ENCODE data around the gene OLFML2B.

Gene OLFML2B

DNA sequence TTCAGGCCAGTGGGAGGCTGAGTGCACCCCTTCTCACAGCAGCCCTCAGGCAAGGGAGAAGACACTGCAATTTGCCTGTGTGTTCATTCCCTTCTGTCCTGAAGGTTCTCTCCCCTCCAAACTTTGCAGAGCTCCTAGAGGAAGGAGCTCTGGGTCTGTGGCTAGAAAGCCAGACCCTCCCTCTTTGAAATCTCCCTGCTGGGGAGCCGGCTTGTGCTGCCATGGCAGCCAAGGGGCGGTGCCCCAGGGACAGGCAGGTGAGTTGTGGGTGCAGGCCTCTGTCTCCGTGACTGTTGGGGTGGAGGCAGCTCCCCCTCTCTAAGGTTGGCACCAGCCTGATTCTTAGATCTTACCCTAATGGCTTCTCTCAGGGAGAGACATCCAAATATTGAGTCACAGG is 53.0 kb downstream of the OLFML2B start:
- no peak overlapping the region for H3K4me3 ChIP-seq (ENCODE audit: low read length)
- DNase-seq (ENCODE audit: low read depth), result no peak
- TF ChIP-seq, protein P1, sequence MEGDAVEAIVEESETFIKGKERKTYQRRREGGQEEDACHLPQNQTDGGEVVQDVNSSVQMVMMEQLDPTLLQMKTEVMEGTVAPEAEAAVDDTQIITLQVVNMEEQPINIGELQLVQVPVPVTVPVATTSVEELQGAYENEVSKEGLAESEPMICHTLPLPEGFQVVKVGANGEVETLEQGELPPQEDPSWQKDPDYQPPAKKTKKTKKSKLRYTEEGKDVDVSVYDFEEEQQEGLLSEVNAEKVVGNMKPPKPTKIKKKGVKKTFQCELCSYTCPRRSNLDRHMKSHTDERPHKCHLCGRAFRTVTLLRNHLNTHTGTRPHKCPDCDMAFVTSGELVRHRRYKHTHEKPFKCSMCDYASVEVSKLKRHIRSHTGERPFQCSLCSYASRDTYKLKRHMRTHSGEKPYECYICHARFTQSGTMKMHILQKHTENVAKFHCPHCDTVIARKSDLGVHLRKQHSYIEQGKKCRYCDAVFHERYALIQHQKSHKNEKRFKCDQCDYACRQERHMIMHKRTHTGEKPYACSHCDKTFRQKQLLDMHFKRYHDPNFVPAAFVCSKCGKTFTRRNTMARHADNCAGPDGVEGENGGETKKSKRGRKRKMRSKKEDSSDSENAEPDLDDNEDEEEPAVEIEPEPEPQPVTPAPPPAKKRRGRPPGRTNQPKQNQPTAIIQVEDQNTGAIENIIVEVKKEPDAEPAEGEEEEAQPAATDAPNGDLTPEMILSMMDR (conservative IDR thresholded peaks at IDR 0.05; ENCODE audit: low read length), result no peak

- no peak for DNase-seq (ENCODE audit: low read depth)
- TF ChIP-seq, protein P1 (conservative IDR thresholded peaks at IDR 0.05; ENCODE audit: low read length), result no peak
- no peak overlapping the region for H3K4me3 ChIP-seq (ENCODE audit: low read length)
These were observed 53.6 kb downstream of the OLFML2B start for GRCh38 chr1:161970036-161970435.

GRCh38 chr1:161966067-161966466 is 57.6 kb downstream of the OLFML2B start:
- H3K4me3 ChIP-seq (ENCODE audit: low read length), result no peak overlapping the region
- TF ChIP-seq, protein P1 (conservative IDR thresholded peaks at IDR 0.05; ENCODE audit: low read length), result no peak
- DNase-seq (ENCODE audit: low read depth), result no peak

DNA sequence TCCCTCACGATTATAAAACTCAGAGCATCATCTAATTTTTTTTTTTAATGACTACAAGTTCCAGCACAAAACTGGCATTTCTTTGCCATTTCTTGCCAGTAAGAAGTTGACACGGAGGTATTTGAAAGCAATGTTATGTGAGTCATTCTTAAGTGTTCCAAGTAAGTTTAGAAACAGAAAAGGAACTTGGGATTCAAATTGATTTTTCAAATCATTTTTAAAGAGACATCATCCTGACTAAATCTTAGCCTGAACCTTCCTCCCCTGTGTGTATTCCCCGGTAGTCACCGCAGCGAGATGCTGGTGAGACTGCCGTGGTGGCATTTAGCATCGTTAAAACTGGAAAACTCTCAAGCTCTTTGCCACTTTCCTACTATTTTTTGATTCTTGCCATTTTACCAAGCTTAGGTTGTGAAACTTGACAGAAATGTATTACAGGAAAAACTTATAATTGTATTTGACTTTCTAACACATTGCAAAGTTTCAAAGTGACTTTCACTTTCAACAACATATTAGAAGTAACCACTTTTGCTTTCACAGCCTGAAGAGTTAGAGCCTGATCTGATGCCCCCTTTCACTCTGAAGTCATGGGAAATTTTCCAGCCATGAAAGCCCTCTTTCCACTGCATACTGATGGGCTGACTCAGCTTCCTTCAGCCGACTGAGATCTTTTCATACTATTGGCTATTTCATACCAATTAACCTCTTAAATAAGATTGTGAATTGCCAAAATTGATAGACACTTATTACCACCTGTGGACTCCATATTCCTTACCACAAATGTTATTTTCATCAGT is 61.4 kb downstream of the OLFML2B start:
- TF ChIP-seq, protein P1 (conservative IDR thresholded peaks at IDR 0.05; ENCODE audit: low read length), result 0 out of 2 replicates have a peak, but pooled peaks have one; percentile 17
- peak overlapping the region; percentile 58 for H3K4me3 ChIP-seq (ENCODE audit: low read length)
- DNase-seq (ENCODE audit: low read depth), result peak; percentile 92

- DNase-seq (ENCODE audit: low read depth), result no peak
- TF ChIP-seq, protein P1 (conservative IDR thresholded peaks at IDR 0.05; ENCODE audit: low read length), result no peak
- H3K4me3 ChIP-seq (ENCODE audit: low read length), result no peak overlapping the region
These were observed 65.2 kb downstream of the OLFML2B start for GRCh38 chr1:161958425-161958824.

GRCh38 chr1:161956930-161957329 is 66.7 kb downstream of the OLFML2B start:
- no peak overlapping the region for H3K4me3 ChIP-seq (ENCODE audit: low read length)
- no peak for DNase-seq (ENCODE audit: low read depth)
- TF ChIP-seq, protein P1 (conservative IDR thresholded peaks at IDR 0.05; ENCODE audit: low read length), result no peak

GRCh38 chr1:161956097-161956496 is 67.6 kb downstream of the OLFML2B start:
- no peak overlapping the region for H3K4me3 ChIP-seq (ENCODE audit: low read length)
- DNase-seq (ENCODE audit: low read depth), result peak; percentile 97
- TF ChIP-seq, protein P1 (conservative IDR thresholded peaks at IDR 0.05; ENCODE audit: low read length), result no peak
